GM21360 (cell line): Measurements from ENCODE around the gene PLPPR4.

ENCODE experiments used
- ATAC-seq: cut with Tn5 transposase; IDR thresholded peaks from one replicate; pipeline ENCODE4 v1.9.1; 2021; ENCODE audit warnings: mild to moderate bottlenecking, moderate library complexity; ENCODE audit not compliant: unreplicated experiment

The PLPPR4 gene

DNA sequence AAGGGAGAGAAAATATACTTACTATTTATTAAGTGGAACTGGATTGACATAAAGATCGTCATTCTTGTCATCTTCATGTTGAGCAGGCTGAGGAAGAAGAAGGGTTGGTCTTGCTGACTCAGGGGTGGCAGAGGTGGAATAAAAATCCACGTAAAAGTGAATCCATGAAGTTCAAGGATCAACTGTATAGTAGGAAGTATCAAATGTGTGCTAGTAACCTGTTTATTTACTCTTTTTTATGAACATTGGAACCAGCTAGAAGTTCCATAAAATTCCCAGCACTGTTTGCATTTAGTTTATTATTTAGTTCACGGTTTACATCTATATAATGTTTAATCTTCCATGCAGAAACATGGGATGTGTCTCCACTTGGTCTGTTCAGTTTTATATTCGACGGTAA, 70.7 kb downstream of the PLPPR4 start:
- no peak for ATAC-seq

DNA sequence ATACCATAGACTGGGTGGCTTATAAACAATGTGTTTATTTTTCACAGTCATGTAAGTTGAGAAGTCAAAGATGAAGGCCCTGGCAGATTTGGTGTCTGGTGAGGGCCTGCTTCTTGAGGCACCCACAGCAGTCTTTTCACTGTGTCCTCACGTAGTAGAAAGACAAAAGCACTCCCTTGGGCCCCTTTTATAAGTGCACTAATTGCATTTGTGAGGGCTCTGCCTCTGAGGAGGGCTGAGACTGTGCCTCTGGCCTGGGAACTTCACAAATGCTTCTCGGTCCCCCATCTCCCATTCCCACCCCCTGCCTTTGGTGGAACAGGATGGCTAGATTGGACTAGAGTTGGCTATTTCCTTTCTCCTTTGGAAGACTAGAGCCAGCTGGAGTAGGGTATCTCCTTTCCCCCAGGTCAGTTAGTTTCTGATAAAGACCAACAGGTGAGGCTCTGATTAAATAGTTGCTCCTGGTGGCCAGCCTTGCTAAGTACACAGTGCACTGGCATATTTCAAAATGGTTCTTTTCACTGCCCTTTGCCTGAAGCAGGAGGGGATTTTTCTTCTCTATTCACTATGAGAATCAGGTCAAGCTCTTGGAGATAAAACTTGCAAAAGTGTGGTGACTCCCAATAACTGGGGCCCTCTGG, 82.9 kb downstream of the PLPPR4 start:
- ATAC-seq: no peak

GRCh38 chr1:99348397-99349132, 84.3 kb downstream of the PLPPR4 start:
- ATAC-seq: no peak

- no peak for ATAC-seq
These were observed 88.5 kb downstream of the PLPPR4 start for GRCh38 chr1:99352821-99353220.

- ATAC-seq: no peak
These were observed 94.5 kb downstream of the PLPPR4 start for GRCh38 chr1:99358770-99359169.
